Effector CD4-positive, alpha-beta T cell (primary cell): Measurements from ENCODE around the gene CNMD. TPM values are rescaled to one million over a fixed set of nuclear protein-coding genes. Genes with fewer than 3 reads are reported as not detected.

Source experiments
- DNase-seq: peaks from one replicate; pipeline ENCODE4 v3.0.0-alpha.2; 2020
- total RNA-seq: gene quantifications from one replicate; lab custom pipeline; 2026; lab: John Stamatoyannopoulos, UW

The CNMD gene
- not detected for total RNA-seq

GRCh38 chr13:52739468-52740071 is at the start of gene CNMD:
Gene CNMD (minus strand): TSS chr13:52739820. CDS start chr13:52739701, 119 bp downstream.
- no peak for DNase-seq

DNA sequence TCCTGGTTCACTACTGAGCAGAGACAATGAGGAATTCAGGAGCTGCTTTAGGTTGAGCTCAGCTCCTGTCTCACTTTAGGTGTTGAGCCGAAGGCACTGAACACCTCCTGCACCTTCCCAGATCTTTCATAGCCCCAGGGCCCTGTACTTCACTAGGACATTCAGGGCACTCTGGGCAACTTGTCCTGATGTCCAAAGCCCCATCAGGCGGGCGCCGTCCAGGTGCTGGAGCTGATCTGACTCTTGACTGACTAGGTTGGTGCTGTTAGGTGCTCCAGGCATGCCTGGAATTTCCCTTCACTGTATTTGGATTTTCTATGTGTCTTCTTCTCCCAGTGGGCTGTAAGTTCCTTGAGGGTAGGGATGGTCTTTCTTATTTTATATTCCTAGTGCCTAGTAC is 48.4 kb upstream of the CNMD start:
- DNase-seq = no peak

- DNase-seq = no peak
Measured at GRCh38 chr13:52787235-52787634, 47.6 kb upstream of the CNMD start.

DNA sequence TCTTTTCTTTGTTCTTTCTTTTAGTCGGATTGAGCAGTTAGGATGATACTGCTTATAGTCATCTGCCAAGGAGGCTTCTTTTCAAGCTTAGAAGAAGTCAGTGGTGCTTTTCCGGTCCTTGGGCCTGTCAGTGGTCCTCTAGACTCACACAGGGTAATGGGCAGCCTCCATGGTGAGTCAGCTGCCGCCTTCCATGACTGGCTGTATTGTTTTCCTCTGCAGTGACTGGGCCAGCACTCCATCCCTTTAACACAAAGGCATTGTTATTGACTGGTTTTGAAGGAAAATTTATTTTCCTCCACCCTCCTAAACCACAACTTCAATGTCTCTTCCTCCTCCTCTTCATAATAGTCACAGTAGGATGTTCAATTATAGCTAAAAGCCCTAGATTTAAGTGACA is 47.1 kb upstream of the CNMD start:
- no peak for DNase-seq

GRCh38 chr13:52785739-52786138 is 46.1 kb upstream of the CNMD start:
- no peak for DNase-seq

- no peak for DNase-seq
Measured at GRCh38 chr13:52784591-52785340, 45.1 kb upstream of the CNMD start.

DNA sequence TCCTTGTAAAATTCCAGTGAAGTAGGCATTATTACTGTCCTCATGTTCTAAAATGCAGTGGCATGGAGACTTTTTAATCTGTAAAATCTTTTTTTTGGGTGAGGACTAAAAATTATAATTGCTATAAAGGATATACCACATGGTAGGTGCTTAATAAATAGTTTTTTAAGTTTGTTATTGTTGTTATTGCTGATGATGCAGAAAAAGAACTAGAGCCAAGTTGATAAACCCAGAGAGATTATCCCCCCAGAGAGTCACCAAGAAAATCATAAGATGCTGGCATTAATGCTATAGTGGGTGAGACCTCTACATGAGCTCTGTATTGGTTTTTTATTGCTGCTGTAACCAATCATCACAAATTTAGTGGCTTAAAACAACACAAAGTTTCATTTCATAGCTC is 44.3 kb upstream of the CNMD start:
- DNase-seq = no peak

DNA sequence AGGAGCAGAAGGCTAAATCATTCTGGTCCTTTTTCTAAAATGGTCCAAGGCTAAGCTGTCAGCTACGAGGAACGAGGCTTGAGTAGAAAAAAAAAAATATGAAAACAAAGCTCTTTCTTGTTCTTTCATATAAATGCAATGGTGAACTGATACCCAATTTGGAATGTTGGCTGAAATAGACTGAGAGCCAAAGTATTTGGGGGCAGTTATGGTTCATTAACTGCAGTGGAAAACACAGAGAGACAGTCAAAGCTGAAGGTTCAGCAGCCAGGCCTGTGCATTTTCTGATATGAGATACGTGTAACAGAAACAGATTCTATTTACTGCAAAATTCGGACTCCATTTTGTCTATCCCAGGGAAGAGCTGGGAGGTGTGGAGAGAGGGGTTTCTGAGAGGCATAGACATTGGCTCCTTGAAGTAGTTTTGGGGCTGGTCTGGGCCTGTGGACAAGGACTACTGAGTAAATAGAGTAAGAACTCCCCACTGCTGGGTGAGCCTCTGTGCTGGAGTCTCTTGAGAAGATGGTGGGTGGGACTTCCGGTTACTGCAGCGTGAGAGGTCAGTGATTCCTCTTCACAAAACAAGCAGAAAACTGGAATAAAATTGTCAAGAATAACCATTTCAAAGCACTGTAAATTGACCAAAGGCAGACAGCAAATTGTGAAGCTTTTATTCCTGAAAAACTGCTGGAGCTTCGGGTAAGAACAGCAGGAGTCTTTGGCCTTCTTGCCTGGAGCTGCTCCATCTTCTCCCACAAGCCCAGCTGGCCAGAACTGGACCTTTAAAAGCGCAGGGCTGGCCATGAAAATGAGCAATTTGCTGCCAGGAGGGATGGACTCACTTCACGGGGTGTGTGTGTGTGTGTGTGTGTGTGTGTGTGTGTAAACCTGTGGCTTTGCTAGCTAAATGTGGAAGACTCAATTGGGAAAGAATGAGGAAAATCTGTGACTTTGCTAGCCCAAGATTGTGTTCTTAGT is 43.1 kb upstream of the CNMD start:
- no peak for DNase-seq

DNA sequence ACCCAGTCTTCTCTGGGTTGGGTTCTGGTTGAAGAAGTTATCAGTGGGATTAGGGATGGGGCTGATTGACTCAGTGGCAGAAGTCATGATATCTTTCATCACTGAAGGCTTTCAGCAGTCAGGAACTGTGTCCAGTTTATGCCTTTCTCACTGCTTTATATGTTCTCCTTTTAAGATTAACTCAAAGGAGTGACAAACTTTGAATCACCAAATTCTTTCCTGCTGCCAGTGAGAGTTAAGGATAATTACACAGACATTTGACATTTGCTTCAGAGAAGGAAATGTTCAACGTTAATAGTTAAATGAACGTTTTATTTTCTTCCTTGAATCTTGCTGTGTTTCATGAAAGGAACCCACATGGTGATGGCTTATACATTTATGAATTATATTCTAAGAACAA is 41.0 kb upstream of the CNMD start:
- no peak for DNase-seq

DNA sequence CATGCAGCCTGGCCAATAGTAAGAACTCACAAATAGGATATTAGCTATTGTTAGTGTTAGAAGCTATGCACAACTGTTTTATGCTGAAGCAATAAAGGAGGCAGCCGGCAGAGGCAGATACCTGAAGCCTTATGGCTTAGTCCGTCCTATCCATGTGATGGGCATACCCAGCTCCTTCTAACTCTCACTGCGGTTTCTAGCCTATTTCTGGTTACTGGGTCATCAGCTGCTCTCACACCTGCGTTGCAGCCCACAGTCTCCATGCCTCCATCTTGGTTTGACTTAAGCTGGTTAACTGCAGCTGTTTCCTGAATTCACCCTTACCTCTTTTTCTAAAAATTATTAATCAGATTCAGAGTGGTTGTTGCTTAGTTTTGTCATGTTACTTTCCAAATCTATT is 40.5 kb upstream of the CNMD start:
- no peak for DNase-seq

DNA sequence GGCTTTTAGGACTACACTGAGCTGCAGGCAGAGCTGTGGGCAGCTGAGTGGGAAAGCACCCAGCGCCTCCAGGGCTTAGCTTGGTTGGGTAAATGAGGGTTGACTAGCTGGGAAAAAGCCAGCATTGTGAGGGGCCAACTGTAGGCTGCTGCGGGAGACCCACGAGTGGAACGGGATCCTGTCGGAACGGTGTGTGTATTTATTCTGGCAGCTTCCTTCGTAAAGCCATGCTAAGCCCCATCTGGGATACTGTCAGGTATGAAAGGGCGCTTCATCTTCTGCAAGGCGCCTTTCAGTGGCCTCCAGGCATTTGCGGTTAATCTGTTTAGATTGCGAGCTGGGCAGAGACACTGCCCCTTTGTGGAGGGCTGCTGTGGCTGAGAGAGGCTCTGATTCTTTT is 39.5 kb upstream of the CNMD start:
- no peak for DNase-seq

GRCh38 chr13:52776726-52777125 is 37.1 kb upstream of the CNMD start:
- no peak for DNase-seq

GRCh38 chr13:52775511-52775910 is 35.9 kb upstream of the CNMD start:
- no peak for DNase-seq

DNA sequence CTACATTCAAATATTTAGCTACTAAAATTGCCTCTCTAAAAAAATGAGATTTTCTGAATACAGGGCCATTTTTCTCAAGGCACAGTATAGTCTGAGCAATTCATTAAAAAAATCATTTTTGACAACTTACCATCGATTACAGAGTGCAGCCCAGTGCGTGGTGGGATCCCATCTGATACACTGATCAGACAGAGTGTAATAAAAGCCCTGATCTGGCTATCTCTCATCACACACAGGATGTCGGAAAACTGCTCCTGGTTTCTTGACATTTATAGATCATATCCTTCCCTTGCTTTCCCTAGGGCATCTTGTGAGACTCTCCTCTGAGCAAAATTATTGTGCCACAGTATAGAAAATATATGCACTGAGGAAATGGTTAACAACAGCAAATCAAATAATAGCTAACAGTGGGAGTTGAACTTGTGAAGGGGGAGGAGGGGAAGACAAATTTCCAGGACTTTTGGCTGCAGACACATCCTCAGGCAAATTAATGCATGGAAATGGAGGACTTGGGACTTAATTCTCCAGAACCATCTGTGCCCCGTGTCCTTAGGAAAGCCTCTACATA is 28.4 kb upstream of the CNMD start:
- DNase-seq = no peak

- DNase-seq = no peak
Measured at GRCh38 chr13:52765611-52766390, 26.2 kb upstream of the CNMD start.

- no peak for DNase-seq
Measured at GRCh38 chr13:52760077-52760476, 20.5 kb upstream of the CNMD start.

GRCh38 chr13:52758114-52758513 is 18.5 kb upstream of the CNMD start:
- DNase-seq = no peak

DNA sequence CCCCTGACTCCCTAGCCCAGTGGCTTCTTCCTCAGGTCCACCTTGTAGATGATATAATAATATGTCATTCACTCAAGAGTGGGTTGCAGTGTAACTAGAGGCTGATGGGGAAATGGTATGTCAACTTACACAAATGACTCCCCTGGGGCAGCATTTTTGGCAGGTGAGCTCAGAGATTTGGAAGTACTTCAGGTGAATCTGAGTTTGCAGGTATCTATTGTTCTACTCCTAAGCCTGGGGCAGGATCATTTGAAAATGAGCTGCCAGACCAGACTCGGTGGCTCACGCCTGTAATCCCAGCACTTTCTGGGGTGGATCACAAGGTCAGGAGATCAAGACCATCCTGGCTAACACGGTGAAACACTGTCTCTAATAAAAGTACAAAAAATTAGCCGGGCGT is 11.6 kb upstream of the CNMD start:
- DNase-seq = no peak

DNA sequence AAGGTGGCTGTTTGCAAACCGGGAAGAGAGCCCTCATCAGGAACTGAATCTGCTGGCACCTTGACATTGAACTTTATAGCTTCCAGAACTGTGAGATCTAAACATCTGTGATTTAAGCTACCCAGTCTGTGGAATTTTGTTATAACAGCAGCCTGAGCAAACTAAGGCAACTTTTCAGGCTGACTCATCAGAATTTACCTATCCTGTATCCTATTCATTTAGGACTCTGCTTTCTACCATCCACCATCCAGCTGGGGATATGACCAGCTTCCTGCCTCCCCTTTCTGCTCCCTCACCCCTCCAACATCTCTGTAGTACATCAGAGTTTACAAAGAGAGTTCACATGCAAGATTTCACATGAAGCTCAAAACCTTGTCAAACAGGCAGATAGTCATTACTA is 11.1 kb upstream of the CNMD start:
- no peak for DNase-seq

DNA sequence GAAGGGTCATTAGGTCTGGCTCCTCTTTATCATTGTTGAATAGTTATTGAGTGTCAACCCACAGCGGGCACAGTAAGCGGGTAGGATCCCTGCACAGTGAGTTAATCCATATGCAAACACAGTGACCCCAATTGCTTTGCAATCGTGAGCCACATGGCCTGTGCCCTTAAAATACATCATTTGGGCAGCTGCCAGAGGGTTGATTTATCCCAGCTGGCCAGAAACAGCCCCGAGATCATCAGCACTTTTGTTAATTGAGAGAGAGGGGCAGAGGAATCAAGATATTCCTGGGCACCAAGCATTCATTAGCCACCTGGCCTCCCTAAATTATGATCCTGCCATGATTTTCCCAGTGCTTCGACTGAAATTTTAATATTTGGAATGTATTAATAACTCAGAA is 9.8 kb upstream of the CNMD start:
- no peak for DNase-seq

GRCh38 chr13:52746141-52746540 is 6.5 kb upstream of the CNMD start:
- DNase-seq = no peak

GRCh38 chr13:52744842-52745375 is 5.3 kb upstream of the CNMD start:
- DNase-seq = no peak
